ENCODE measurements around the gene SUMO3.

The SUMO3 gene

GRCh38 chr21:44862869-44863685 is 45.2 kb upstream of the SUMO3 start:
- H3K4me1 ChIP-seq (ENCODE audit: low read depth, poor library complexity, severe bottlenecking): peaks cover 15% of the 10 kb centered on the region

GRCh38 chr21:44858791-44859190 is 40.9 kb upstream of the SUMO3 start:
- H3K79me2 ChIP-seq (ENCODE audit: insufficient read depth, low read depth): 0 out of 2 replicates have a peak, but pooled peaks cover 7% of the 10 kb centered on the region
- H3K36me3 ChIP-seq (ENCODE audit: insufficient read depth): peaks cover 7% of the 10 kb centered on the region
- no peak overlapping the region for H2AFZ ChIP-seq (ENCODE audit: low read depth)
- no peak overlapping the region for H3K4me3 ChIP-seq (IDR thresholded peaks at IDR 0.05; ENCODE audit: insufficient read depth, low read depth, low read length)
- no peak for TF ChIP-seq CTCF (conservative IDR thresholded peaks at IDR 0.05; ENCODE audit: low read depth, low read length)
- no peak overlapping the region for H3K4me2 ChIP-seq
- no peak overlapping the region for H3K27ac ChIP-seq
- no peaks in the 10 kb centered on the region for H3K27me3 ChIP-seq (ENCODE audit: insufficient read depth, low read depth)
- H3K9ac ChIP-seq: no peak overlapping the region
- no peaks in the 10 kb centered on the region for H3K4me1 ChIP-seq (ENCODE audit: low read depth, poor library complexity, severe bottlenecking)
- H4K20me1 ChIP-seq (ENCODE audit: insufficient read depth): no peaks in the 10 kb centered on the region

More at GRCh38 chr21:44862869-44863685, 45.2 kb upstream of the SUMO3 start:
- H3K9ac ChIP-seq: no peak overlapping the region
- no peak for TF ChIP-seq CTCF (conservative IDR thresholded peaks at IDR 0.05; ENCODE audit: low read depth, low read length)
- no peak overlapping the region for H3K4me3 ChIP-seq (IDR thresholded peaks at IDR 0.05; ENCODE audit: insufficient read depth, low read depth, low read length)
- peaks cover 16% of the 10 kb centered on the region; the same call in 1 of the 2 replicates for H3K79me2 ChIP-seq (ENCODE audit: insufficient read depth, low read depth)
- no peaks in the 10 kb centered on the region for H3K27me3 ChIP-seq (ENCODE audit: insufficient read depth, low read depth)
- H4K20me1 ChIP-seq (ENCODE audit: insufficient read depth): no peaks in the 10 kb centered on the region
- no peak overlapping the region for H3K4me2 ChIP-seq
- H3K36me3 ChIP-seq (ENCODE audit: insufficient read depth): no peaks in the 10 kb centered on the region; the same call in 1 of the 2 replicates
- no peak overlapping the region for H3K27ac ChIP-seq
- no peak overlapping the region for H2AFZ ChIP-seq (ENCODE audit: low read depth)

- no peak overlapping the region for H3K27ac ChIP-seq
- no peak overlapping the region for H2AFZ ChIP-seq (ENCODE audit: low read depth)
- no peak for TF ChIP-seq CTCF (conservative IDR thresholded peaks at IDR 0.05; ENCODE audit: low read depth, low read length)
- H3K4me2 ChIP-seq: no peak overlapping the region
- no peak overlapping the region for H3K4me3 ChIP-seq (IDR thresholded peaks at IDR 0.05; ENCODE audit: insufficient read depth, low read depth, low read length)
- no peaks in the 10 kb centered on the region for H3K27me3 ChIP-seq (ENCODE audit: insufficient read depth, low read depth)
- H4K20me1 ChIP-seq (ENCODE audit: insufficient read depth): no peaks in the 10 kb centered on the region
- no peak overlapping the region for H3K9ac ChIP-seq
- H3K79me2 ChIP-seq (ENCODE audit: insufficient read depth, low read depth): 0 out of 2 replicates have a peak, but pooled peaks cover 2% of the 10 kb centered on the region
- H3K4me1 ChIP-seq (ENCODE audit: low read depth, poor library complexity, severe bottlenecking): no peaks in the 10 kb centered on the region
- peaks cover 7% of the 10 kb centered on the region for H3K36me3 ChIP-seq (ENCODE audit: insufficient read depth)
These were observed 40.4 kb upstream of the SUMO3 start for GRCh38 chr21:44858291-44858690.

- Histone ChIP-seq H3K79me2 (ENCODE audit: insufficient read depth, low read depth) (no peaks in the 10 kb centered on the region), H2AFZ (ENCODE audit: low read depth) (no peak overlapping the region), H3K4me3 (IDR thresholded peaks at IDR 0.05; ENCODE audit: insufficient read depth, low read depth, low read length) (no peak overlapping the region), H3K27ac (no peak overlapping the region), H3K9ac (no peak overlapping the region), H3K4me1 (ENCODE audit: low read depth, poor library complexity, severe bottlenecking) (no peaks in the 10 kb centered on the region), H4K20me1 (ENCODE audit: insufficient read depth) (no peaks in the 10 kb centered on the region), H3K4me2 (no peak overlapping the region), H3K36me3 (ENCODE audit: insufficient read depth) (peaks cover 7% of the 10 kb centered on the region), H3K27me3 (ENCODE audit: insufficient read depth, low read depth) (no peaks in the 10 kb centered on the region)
- no peak for TF ChIP-seq CTCF (conservative IDR thresholded peaks at IDR 0.05; ENCODE audit: low read depth, low read length)
These were observed 39.4 kb upstream of the SUMO3 start for GRCh38 chr21:44857127-44857892.
